ENCODE measurements around the gene CERCAM.

CERCAM gene

DNA sequence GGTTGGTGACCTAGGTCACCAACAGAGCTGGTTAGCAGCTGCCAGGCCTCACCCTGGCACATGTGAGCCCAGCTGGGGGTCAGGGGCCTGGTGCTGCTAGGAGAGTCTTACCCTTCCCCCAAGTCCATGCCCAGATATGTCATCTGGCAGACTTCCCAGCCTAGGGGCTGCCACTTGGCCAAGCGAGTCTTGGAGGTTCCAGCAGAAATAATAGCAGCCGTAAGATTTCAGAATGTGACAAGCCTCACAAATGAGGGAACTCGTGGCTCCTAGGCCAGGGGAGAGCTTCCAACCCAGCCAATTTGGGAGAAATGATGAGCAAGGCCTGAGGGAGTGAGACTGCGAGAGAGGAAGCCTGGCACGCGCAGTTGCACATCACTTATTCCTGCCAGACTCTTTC is 38.4 kb upstream of the CERCAM start:
- TF ChIP-seq, protein P1, sequence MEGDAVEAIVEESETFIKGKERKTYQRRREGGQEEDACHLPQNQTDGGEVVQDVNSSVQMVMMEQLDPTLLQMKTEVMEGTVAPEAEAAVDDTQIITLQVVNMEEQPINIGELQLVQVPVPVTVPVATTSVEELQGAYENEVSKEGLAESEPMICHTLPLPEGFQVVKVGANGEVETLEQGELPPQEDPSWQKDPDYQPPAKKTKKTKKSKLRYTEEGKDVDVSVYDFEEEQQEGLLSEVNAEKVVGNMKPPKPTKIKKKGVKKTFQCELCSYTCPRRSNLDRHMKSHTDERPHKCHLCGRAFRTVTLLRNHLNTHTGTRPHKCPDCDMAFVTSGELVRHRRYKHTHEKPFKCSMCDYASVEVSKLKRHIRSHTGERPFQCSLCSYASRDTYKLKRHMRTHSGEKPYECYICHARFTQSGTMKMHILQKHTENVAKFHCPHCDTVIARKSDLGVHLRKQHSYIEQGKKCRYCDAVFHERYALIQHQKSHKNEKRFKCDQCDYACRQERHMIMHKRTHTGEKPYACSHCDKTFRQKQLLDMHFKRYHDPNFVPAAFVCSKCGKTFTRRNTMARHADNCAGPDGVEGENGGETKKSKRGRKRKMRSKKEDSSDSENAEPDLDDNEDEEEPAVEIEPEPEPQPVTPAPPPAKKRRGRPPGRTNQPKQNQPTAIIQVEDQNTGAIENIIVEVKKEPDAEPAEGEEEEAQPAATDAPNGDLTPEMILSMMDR (IDR thresholded peaks at IDR 0.05; ENCODE audit: borderline replicate concordance, control extremely low read depth, extremely low read depth, insufficient read depth, missing control alignments), result no peak
- in situ Hi-C loops (cut with MboI; ENCODE audit: low sequenced_read_pairs, unreplicated experiment), result no loop called here
- DNase-seq (ENCODE audit: low spot score), result no peak

- TF ChIP-seq, protein P1 (IDR thresholded peaks at IDR 0.05; ENCODE audit: borderline replicate concordance, control extremely low read depth, extremely low read depth, insufficient read depth, missing control alignments), result no peak
- DNase-seq (ENCODE audit: low spot score), result no peak
- in situ Hi-C loops (cut with MboI; ENCODE audit: low sequenced_read_pairs, unreplicated experiment), result no loop called here
These were observed 37.5 kb upstream of the CERCAM start for GRCh38 chr9:128383007-128383753.

- in situ Hi-C loops (cut with MboI; ENCODE audit: low sequenced_read_pairs, unreplicated experiment), result no loop called here
- DNase-seq (ENCODE audit: low spot score), result no peak
- TF ChIP-seq, protein P1 (IDR thresholded peaks at IDR 0.05; ENCODE audit: borderline replicate concordance, control extremely low read depth, extremely low read depth, insufficient read depth, missing control alignments), result no peak
These were observed 36.9 kb upstream of the CERCAM start for GRCh38 chr9:128383791-128384190.

DNA sequence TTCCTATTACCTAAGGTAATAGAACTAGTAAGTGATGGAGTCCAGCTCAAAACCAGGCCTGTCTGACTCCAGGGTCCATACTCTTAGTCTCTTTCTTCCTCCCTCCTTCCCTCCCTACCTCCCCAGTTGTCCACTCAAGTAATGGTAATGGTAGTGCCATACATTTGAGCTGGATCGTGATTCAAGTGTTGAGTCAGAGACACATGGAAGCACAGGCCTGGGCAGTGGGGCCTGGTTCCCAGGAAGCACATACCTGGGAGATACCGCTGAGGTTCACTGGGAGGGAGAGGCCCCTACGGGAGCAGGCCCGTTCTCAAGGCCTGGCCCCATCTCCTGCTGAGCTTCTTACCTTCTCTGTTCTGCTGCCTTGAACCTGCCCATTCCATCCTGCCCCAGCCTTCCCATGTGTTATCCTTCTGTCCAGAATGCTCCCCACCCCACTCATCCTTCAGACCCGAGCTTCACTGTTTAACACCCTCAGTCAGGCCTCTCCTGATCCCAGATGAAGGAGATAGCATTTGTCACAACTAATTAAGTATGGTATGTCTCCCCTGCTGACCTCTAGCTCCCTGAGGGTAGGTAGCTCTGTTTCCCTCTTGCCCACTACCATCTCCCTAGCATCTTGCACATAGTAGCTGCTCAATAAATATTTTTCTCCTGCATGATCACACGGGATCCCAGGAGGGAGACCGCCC is 35.7 kb upstream of the CERCAM start:
- no peak for DNase-seq (ENCODE audit: low spot score)
- in situ Hi-C loops (cut with MboI; ENCODE audit: low sequenced_read_pairs, unreplicated experiment), result no loop called here
- TF ChIP-seq, protein P1 (IDR thresholded peaks at IDR 0.05; ENCODE audit: borderline replicate concordance, control extremely low read depth, extremely low read depth, insufficient read depth, missing control alignments), result no peak

- TF ChIP-seq, protein P1 (IDR thresholded peaks at IDR 0.05; ENCODE audit: borderline replicate concordance, control extremely low read depth, extremely low read depth, insufficient read depth, missing control alignments), result no peak
- no peak for DNase-seq (ENCODE audit: low spot score)
- in situ Hi-C loops (cut with MboI; ENCODE audit: low sequenced_read_pairs, unreplicated experiment), result no loop called here
These were observed 34.9 kb upstream of the CERCAM start for GRCh38 chr9:128385496-128386460.

DNA sequence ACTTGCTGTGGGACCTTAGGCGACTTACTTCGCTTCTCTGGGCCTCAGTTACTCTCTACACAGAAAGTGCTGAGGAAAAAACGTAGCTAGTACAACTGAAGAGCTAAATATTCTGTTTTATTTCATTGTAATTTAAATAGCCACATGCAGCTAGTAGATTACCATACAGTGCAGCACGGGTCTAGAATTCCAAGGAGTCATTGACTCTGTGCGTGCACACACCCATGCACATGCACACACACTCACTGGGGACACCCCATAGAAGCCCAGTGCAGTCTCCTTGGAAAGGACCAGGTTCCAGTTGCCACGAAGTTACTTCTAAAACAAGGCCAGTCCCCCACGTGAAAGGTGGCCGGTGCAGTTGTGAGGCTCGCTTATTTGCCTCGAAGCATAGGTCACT is 32.5 kb upstream of the CERCAM start:
- in situ Hi-C loops (cut with MboI; ENCODE audit: low sequenced_read_pairs, unreplicated experiment), result no loop called here
- no peak for DNase-seq (ENCODE audit: low spot score)
- TF ChIP-seq, protein P1 (IDR thresholded peaks at IDR 0.05; ENCODE audit: borderline replicate concordance, control extremely low read depth, extremely low read depth, insufficient read depth, missing control alignments), result no peak
